GM19351 (cell line): Measurements from ENCODE around the gene KBTBD12.

ENCODE experiments used
- ATAC-seq: cut with Tn5 transposase; IDR thresholded peaks from one replicate; pipeline ENCODE4 v1.9.1; 2021; ENCODE audit warnings: mild to moderate bottlenecking, moderate library complexity; ENCODE audit not compliant: unreplicated experiment

The KBTBD12 gene

DNA sequence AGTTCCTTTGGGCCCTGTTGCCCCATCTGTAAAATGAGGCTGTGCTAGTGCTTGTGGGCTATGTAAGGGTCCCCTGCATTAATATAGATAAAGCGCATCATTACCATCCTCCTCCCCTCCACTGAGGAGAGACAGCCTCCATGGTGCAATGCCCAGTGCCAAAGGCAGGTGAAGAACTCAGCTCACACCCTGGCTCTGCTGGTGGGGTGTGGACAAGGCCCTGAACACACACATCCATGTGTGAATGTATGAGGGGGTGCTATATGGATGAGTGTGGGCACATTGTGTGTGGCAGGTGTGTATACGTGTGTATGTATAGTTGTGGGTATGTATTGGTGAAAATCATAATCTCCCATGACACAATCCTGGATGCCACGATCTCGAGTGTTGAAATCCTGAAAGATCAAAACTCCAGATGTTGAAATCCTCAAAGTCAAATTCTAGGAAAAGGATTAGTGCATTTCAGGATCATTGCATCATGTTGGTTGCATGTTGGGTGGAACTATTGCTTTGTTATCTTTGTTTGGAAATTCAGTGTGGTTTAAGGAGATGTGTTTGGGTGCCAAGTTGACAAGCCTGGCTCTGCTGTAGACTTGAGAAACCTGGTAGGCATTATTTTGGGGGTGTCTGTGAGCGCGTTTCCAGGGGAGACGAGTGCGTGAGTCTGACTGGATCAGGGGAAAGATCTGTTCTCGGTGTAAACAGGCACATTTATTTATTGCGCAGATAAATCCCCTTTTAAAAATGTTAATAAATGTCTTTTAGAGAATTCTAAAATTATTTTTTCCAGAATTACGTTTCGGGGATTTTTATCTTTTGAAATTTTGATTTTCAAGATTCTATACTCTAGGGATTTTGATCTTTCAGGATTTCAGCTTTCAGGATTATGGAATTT, 95.2 kb downstream of the KBTBD12 start:
- no peak for ATAC-seq

DNA sequence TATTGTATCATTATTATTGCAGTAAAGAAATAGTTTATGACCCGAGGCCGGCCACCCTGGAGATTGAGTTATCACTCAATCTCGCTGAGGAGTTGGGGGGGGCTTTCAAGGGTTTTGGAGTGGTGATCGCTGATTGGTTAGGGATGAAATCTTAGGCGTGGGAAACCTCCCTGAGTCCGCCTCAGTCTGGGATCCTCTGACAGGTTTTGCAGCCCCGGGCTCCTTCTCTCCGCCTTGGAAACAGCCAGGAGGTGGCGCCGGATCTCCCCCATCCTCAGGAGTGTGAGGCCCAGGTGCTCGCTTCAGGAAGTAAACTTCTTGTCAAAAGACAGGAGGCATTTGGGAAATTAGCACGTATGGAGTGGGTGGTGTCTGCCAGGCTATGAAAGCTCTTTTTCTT, 96.1 kb downstream of the KBTBD12 start:
- ATAC-seq, result no peak

DNA sequence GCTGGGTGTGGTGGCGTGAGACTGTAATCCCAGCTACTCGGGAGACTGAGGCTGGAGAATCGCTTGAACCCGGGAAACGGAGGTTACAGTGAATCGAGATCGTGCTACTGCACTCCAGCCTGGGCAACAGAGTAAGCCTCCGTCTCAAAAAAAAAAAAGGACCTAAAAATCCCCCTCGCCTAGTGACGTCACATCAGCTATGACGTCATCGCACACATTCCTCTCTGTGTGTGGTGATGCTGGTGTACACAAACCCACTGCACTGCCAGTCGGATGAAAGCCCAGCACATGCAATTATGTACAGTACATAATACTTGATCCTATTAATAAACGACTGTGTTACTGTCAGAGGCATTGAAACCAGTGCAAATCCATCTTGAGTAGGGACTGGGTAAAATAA, 97.0 kb downstream of the KBTBD12 start:
- no peak for ATAC-seq

DNA sequence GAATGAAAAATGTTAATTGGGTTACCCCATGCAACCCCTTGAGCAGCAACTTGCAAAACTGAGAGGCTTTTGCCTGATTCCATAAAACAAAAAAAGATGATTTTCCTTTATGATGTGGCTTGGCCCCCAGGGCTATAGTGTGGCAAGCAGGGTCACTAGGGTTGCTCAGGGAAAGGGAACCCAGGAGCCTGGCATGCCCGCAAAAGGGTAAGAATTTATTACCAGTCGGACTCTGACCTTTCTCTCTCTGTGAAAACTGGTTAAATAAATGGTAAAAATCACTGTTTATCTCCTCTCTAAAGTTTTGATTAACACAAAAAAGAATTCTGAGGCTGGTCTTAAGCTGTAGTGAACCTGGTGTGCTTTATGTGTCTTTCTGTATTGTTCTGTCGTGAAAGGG, 99.5 kb downstream of the KBTBD12 start:
- no peak for ATAC-seq

DNA sequence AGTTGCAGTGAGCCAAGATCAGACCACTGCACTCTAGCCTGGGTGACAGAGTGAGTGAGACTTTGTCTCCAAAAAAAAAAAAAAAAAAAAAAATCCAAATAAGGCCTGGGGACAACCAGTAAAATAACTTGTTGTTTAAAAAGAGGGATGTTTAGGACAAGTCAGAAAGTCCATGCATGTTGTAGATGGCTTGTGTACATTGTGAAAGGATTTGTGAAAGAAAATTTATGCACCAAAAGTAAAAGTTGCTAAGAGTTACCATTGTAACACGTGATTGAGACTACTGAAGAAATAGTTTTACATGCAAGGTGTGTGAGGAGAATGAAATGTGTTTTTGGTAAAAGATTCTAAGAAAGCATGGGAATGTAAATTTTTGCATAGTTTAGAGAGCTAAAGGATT, 101.5 kb downstream of the KBTBD12 start:
- ATAC-seq, result no peak

DNA sequence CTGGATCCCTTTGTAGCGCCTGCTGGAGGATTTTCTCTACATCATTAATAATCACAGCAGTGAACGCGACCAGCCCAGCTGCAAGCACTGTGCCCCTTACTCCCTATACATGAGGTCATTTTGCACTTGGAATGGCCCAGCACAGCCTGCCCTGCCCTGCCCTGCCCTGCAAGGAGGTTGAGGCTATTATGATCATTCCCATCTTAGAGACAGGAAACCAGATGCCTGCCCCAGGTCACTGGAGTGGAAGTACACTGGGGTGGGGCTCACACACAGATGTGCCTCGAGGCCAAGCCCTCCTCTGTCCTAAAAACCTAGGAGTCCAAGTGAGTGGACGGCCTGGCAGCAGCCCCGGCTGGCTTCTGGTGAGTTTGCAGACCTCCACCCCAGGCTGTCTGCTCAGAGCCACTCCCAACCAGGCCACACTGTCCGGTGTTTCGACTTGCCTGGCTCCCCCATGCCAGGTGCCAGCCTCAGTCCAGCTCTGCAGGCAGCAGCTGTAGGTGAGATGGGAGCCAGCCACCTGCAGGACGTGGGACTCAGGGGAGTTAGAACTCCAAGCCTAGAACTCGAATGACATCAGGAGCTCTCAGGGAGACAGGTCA, 106.8 kb downstream of the KBTBD12 start:
- no peak for ATAC-seq

DNA sequence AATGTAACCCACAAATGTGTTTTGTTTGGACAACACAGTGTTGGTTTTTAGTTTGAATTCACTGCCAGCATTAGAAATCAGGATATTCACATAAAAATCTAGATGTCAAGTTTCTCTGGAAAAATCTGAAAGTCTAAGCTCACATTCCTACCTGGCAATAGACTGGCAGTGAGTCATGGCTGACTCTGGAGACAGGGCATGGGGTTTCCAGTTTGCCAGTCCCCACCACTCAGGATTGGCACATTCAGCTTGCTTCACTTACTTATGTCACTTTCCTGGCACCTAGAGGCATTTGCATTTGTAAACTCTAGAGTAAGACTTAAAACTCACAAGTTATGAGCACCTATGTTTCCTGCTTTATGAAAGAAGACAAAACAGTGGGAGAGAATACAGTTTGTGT, 118.1 kb downstream of the KBTBD12 start:
- ATAC-seq, result no peak

DNA sequence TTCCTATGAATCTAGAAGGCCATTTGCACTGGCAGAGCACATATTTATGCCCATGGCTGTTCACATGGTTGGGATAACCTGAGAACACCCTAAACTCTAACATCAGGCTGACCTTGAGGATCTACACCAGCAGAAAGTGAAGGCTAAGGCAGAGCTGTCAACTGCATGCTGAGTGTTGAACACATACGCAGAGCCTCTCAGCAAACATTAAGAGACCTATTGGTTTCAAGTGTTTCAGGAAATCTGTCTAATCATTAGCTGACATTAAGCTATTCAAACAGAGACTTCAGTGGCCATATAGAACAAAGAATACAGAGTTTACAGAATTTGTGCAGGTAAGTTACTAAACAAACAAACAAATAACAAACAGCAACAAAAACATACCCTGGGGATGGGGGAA, 121.1 kb downstream of the KBTBD12 start:
- ATAC-seq, result no peak
